Measurements from ENCODE around the gene EHD4.

EHD4 gene

GRCh38 chr15:42002333-42002732, 30.0 kb upstream of the EHD4 start:
- H3K27ac ChIP-seq, result no peak overlapping the region
- TF ChIP-seq ZFX (IDR thresholded peaks at IDR 0.05) (no peak), CTCF (conservative IDR thresholded peaks at IDR 0.05) (no peak)

- no peak overlapping the region for H3K27ac ChIP-seq
- no peak for TF ChIP-seq CTCF (conservative IDR thresholded peaks at IDR 0.05)
- TF ChIP-seq ZFX (IDR thresholded peaks at IDR 0.05), result no peak
Observed at GRCh38 chr15:42001236-42001635, 28.9 kb upstream of the EHD4 start.

- no peak overlapping the region for H3K27ac ChIP-seq
- TF ChIP-seq CTCF (conservative IDR thresholded peaks at IDR 0.05) (no peak), ZFX (IDR thresholded peaks at IDR 0.05) (no peak)
Observed at GRCh38 chr15:41999290-42000285, 27.2 kb upstream of the EHD4 start.

- H3K27ac ChIP-seq, result peak overlapping the region; percentile 76
- TF ChIP-seq CTCF (conservative IDR thresholded peaks at IDR 0.05), result no peak
- no peak for TF ChIP-seq ZFX (IDR thresholded peaks at IDR 0.05)
Observed at GRCh38 chr15:41997845-41998244, 25.5 kb upstream of the EHD4 start.

- peak overlapping the region; percentile 76 for H3K27ac ChIP-seq
- TF ChIP-seq CTCF (conservative IDR thresholded peaks at IDR 0.05) (no peak), ZFX (IDR thresholded peaks at IDR 0.05) (no peak)
Observed at GRCh38 chr15:41996921-41997592, 24.7 kb upstream of the EHD4 start.

- no peak for TF ChIP-seq CTCF (conservative IDR thresholded peaks at IDR 0.05)
- TF ChIP-seq ZFX (IDR thresholded peaks at IDR 0.05), result no peak
- peak overlapping the region; percentile 76 for H3K27ac ChIP-seq
Observed at GRCh38 chr15:41996376-41996775, 24.0 kb upstream of the EHD4 start.

- H3K27ac ChIP-seq, result no peak overlapping the region; the same call in 1 of the 2 replicates
- TF ChIP-seq ZFX (IDR thresholded peaks at IDR 0.05), result no peak
- no peak for TF ChIP-seq CTCF (conservative IDR thresholded peaks at IDR 0.05)
Observed at GRCh38 chr15:41995476-41995855, 23.1 kb upstream of the EHD4 start.
